ENCODE results near the gene PRKG1. TPM values are rescaled to one million over a fixed set of nuclear protein-coding genes. Genes with fewer than 3 reads are reported as not detected.

The PRKG1 gene
- total RNA-seq, 1 experiment from 2014 or later = 7.4 TPM

DNA sequence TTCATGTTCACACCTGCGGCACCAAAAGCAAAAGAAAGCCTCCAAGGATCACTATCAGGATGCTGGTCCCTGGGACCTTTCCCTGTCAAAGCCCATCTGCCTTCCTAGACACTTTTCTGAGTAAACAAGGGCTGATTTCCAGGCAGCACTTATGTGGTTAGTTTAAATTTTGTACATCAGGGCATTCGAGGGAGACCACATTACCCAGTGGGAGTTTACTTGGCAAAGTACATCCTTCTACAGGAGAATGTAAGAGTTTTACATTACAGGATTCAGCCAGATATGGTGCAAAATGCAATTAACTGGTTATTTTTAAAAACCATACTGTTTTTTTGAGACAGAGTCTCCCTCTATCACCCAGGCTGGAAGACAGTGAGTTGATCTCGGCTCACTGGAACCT, 493.0 kb downstream of the PRKG1 start:
- Histone ChIP-seq H4K20me1 (ENCODE audit: low read length) (no peaks in the 10 kb centered on the region), H3F3A (ENCODE audit: low read length, unreplicated experiment) (no peaks in the 10 kb centered on the region), H3K4me3 (ENCODE audit: low read length) (no peak overlapping the region), H2AFZ (ENCODE audit: low read length) (no peak overlapping the region), H3K27ac (ENCODE audit: low read length) (no peak overlapping the region), H3K27me3 (ENCODE audit: low read length) (no peaks in the 10 kb centered on the region), H3K36me3 (ENCODE audit: low read depth, low read length) (no peaks in the 10 kb centered on the region), H3K9me3 (ENCODE audit: low read length) (no peaks in the 10 kb centered on the region), H3K4me2 (ENCODE audit: low read length) (no peak overlapping the region), H3K79me2 (ENCODE audit: low read length) (no peaks in the 10 kb centered on the region), H3K9me2 (replicated peaks; ENCODE audit: low read length) (no peaks in the 10 kb centered on the region), H3K9ac (ENCODE audit: low read length) (no peak overlapping the region), H3K4me1 (ENCODE audit: insufficient read depth, low read length) (no peaks in the 10 kb centered on the region)
- no peak for DNase-seq
- no peak for ATAC-seq
- POLR2A ChIA-PET (ENCODE audit: unreplicated experiment) = interaction anchor here (0.7 kb wide), 1 partner anchor 24 kb away, joined by 3 read pairs; no protein-coding TSS in a partner anchor
- no TSS peak for BruUV-seq (replicated peaks)
- intact Hi-C loops (cut with micrococcal nuclease) = no loop called here
- CTCF ChIA-PET = no interaction called here
- TF ChIP-seq, protein P1, sequence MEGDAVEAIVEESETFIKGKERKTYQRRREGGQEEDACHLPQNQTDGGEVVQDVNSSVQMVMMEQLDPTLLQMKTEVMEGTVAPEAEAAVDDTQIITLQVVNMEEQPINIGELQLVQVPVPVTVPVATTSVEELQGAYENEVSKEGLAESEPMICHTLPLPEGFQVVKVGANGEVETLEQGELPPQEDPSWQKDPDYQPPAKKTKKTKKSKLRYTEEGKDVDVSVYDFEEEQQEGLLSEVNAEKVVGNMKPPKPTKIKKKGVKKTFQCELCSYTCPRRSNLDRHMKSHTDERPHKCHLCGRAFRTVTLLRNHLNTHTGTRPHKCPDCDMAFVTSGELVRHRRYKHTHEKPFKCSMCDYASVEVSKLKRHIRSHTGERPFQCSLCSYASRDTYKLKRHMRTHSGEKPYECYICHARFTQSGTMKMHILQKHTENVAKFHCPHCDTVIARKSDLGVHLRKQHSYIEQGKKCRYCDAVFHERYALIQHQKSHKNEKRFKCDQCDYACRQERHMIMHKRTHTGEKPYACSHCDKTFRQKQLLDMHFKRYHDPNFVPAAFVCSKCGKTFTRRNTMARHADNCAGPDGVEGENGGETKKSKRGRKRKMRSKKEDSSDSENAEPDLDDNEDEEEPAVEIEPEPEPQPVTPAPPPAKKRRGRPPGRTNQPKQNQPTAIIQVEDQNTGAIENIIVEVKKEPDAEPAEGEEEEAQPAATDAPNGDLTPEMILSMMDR (conservative IDR thresholded peaks at IDR 0.05; ENCODE audit: low read depth, low read length) = no peak
- TF ChIP-seq EZH2 (IDR thresholded peaks at IDR 0.05; ENCODE audit: low read length, unreplicated experiment) = no peak
- no peak for TF ChIP-seq EZH2phosphoT487 (IDR thresholded peaks at IDR 0.05; ENCODE audit: borderline replicate concordance, low read length)

GRCh38 chr10:51569467-51569866, 495.2 kb downstream of the PRKG1 start:
- CTCF ChIA-PET = interaction anchor here (0.5 kb wide), 1 partner anchor 521 kb away, joined by 3 read pairs; no protein-coding TSS in a partner anchor
- BruUV-seq (replicated peaks) = no TSS peak

More at GRCh38 chr10:51569467-51569866, 495.2 kb downstream of the PRKG1 start:
- no peaks in the 10 kb centered on the region for H4K20me1 ChIP-seq (ENCODE audit: low read length)
- DNase-seq (no peak), ATAC-seq (no peak)
- H3K9ac ChIP-seq (ENCODE audit: low read length) = no peak overlapping the region
- H3K4me1 ChIP-seq (ENCODE audit: insufficient read depth, low read length) = no peaks in the 10 kb centered on the region
- H3K79me2 ChIP-seq (ENCODE audit: low read length) = no peaks in the 10 kb centered on the region
- intact Hi-C loops (cut with micrococcal nuclease) = no loop called here
- H3K4me2 ChIP-seq (ENCODE audit: low read length) = no peak overlapping the region
- no peak overlapping the region for H3K4me3 ChIP-seq (ENCODE audit: low read length)
- H3K36me3 ChIP-seq (ENCODE audit: low read depth, low read length) = no peaks in the 10 kb centered on the region
- TF ChIP-seq, protein P1 (conservative IDR thresholded peaks at IDR 0.05; ENCODE audit: low read depth, low read length) = no peak
- no peak for TF ChIP-seq EZH2phosphoT487 (IDR thresholded peaks at IDR 0.05; ENCODE audit: borderline replicate concordance, low read length)
- TF ChIP-seq EZH2 (IDR thresholded peaks at IDR 0.05; ENCODE audit: low read length, unreplicated experiment) = no peak
- no peak overlapping the region for H2AFZ ChIP-seq (ENCODE audit: low read length)
- no peak overlapping the region for H3K27ac ChIP-seq (ENCODE audit: low read length)
- H3F3A ChIP-seq (ENCODE audit: low read length, unreplicated experiment) = no peaks in the 10 kb centered on the region
- no peaks in the 10 kb centered on the region for H3K9me3 ChIP-seq (ENCODE audit: low read length)
- H3K9me2 ChIP-seq (replicated peaks; ENCODE audit: low read length) = no peaks in the 10 kb centered on the region
- POLR2A ChIA-PET (ENCODE audit: unreplicated experiment) = no interaction called here
- H3K27me3 ChIP-seq (ENCODE audit: low read length) = no peaks in the 10 kb centered on the region
